T-helper 2 cell treated with Interferon-gamma antibody and Interleukin-4, amounts not matched to agents 5 μg/mL and 100 μg/mL, for 36 hours (primary cell): ENCODE results near the gene FGFR2.
A peak's percentile ranks its signal among the peaks of the same experiment; 100 is the strongest.

ENCODE experiments used
- DNase-seq: peaks from one replicate; pipeline ENCODE4 v3.0.0; 2021; ENCODE audit warnings: low spot score
- H3K27ac Mint-ChIP-seq: one replicate; pipeline ENCODE4 v1.8.0; 2021; ENCODE audit warnings: mild to moderate bottlenecking, mixed read lengths
- H3K27me3 Mint-ChIP-seq: one replicate; pipeline ENCODE4 v1.8.0; 2021; ENCODE audit warnings: low read depth, mixed read lengths
- H3K36me3 Mint-ChIP-seq: one replicate; pipeline ENCODE4 v1.8.0; 2021; ENCODE audit warnings: low read depth, mixed read lengths
- H3K4me1 Mint-ChIP-seq: one replicate; pipeline ENCODE4 v1.8.0; 2021; ENCODE audit warnings: low read depth, mixed read lengths
- H3K4me3 Mint-ChIP-seq: one replicate; pipeline ENCODE4 v1.8.0; 2022; ENCODE audit warnings: mild to moderate bottlenecking, moderate library complexity, mixed read lengths
- H3K9me3 Mint-ChIP-seq: one replicate; pipeline ENCODE4 v1.8.0; 2021; ENCODE audit warnings: mixed read lengths

The FGFR2 gene

DNA sequence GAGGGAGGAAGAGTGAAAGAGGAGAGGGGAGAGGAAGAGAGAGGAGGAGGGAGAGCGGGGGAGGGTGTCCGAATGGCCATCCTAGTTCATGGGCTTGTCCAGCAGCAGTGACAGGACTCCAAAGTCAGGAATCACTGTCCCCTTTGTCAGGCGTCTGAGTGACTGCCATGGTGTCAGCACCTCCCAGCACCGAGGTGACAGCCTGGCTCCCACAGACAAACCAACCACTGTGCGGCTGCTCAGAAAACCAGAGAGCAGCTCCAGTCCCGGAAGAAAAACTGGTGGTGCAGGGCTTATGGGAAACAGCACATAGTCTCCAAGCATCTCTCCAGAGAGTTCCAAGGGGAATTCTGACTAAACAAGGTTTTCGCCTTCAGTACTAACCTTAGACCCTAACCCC, 18.9 kb upstream of the FGFR2 start:
- H3K4me1 Mint-ChIP-seq, result no peaks in the 10 kb centered on the region
- H3K36me3 Mint-ChIP-seq, result no peaks in the 10 kb centered on the region
- H3K4me3 Mint-ChIP-seq, result no peak overlapping the region
- H3K9me3 Mint-ChIP-seq, result peaks cover 15% of the 10 kb centered on the region
- H3K27me3 Mint-ChIP-seq, result no peaks in the 10 kb centered on the region
- DNase-seq, result no peak
- H3K27ac Mint-ChIP-seq, result no peak overlapping the region

DNA sequence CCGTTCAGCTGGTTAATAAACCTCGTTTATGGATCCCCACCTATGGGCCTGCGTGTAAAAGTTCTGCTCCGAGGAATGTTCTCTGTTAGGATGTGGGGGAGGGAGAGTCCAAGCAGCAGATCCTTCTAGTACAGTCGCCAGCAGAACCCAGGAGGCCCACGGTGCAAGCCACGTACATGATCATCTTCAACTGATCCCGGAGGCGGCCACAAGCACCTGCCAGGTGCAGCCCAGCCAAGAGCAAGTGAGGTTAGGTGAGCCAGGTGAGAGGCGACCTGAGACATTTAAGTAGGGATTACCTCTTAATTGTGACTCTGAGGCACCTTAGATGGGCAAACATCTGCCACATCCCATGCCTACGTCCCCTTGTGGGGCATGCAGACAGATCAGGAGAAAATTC, 18.0 kb upstream of the FGFR2 start:
- Mint-ChIP-seq H3K4me1 (no peaks in the 10 kb centered on the region), H3K4me3 (no peak overlapping the region), H3K27ac (no peak overlapping the region), H3K36me3 (no peaks in the 10 kb centered on the region), H3K27me3 (no peaks in the 10 kb centered on the region), H3K9me3 (peaks cover 15% of the 10 kb centered on the region)
- no peak for DNase-seq

DNA sequence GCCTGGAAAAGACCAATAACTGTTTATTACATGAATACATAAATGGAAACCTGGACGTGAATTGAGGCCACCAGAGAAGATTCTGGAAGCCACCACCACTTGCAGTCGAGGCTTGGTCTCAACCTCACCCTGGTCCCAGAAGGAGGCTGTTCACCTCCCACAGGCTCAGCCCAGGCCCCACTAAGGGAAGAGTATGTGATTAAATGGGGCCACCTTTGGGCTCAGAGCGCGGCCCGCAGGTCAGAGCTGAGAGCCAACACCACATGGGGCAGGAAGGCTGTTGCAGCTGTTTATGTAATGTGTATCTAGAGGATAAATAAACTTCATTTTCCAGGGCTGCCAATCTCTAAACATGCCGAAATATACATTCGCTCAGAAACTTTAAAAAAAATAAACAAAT, 17.6 kb upstream of the FGFR2 start:
- H3K9me3 Mint-ChIP-seq, result peaks cover 15% of the 10 kb centered on the region
- no peaks in the 10 kb centered on the region for H3K4me1 Mint-ChIP-seq
- H3K4me3 Mint-ChIP-seq, result no peak overlapping the region
- no peaks in the 10 kb centered on the region for H3K27me3 Mint-ChIP-seq
- no peaks in the 10 kb centered on the region for H3K36me3 Mint-ChIP-seq
- no peak overlapping the region for H3K27ac Mint-ChIP-seq
- DNase-seq, result no peak

DNA sequence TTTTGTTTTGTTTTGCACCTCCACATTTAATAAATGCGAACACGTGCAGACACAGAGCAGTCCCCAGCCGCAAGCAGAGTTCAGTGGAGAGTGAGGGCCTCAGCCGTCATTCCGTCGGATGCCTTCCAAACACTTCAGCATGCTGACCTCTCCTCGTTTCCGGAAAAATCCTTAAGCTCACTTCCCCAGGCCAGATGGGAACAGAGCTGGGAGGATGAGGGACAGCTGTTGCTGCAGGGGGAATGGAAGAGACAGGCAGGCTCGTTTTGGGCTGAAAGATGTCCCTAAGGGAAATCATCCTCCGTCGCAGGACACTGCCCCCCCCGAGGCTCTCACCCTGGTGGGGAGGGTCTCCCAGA, 17.2 kb upstream of the FGFR2 start:
- peaks cover 15% of the 10 kb centered on the region for H3K9me3 Mint-ChIP-seq
- H3K27me3 Mint-ChIP-seq, result no peaks in the 10 kb centered on the region
- H3K27ac Mint-ChIP-seq, result no peak overlapping the region
- H3K4me3 Mint-ChIP-seq, result no peak overlapping the region
- no peaks in the 10 kb centered on the region for H3K36me3 Mint-ChIP-seq
- H3K4me1 Mint-ChIP-seq, result no peaks in the 10 kb centered on the region
- no peak for DNase-seq

DNA sequence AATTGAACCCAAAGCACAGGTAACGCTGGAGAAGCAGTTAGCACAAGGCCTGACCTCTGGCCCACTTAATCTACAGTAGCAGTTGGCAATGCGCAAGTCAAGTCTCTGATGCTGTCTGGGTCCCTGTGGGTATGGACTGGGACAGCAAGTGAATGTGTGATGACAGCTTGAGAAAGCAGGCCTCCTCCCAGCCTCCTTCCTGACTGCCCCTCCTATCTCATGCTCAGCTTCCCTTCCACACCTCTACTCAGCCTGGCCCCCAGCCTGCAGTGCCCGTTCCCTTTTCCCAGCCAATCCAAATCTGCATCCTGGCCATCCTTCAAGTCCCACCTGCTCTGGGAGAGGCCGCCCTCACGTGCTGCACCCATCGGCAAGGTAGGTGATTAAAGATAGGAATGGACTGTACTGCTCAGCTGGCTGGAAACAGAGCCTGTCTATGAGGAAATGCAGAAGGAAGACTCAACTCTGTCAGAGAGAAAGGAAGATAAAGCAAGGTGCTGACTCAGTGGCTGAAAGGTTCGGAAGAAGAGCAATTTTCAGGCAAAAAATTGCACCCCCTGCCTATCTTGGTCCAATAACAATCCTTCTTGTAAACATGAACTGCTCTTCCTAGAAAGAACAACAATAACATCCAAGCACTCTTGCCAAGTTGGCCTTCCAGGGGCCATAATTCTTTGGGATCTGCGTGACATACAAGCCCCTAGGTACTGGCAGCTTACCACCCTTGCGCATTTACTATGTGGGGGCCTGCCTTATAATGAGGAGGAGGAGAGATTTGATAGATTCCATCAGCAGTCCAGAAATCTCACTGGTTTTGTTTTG, 16.6 kb upstream of the FGFR2 start:
- Mint-ChIP-seq H3K9me3 (peaks cover 15% of the 10 kb centered on the region), H3K36me3 (no peaks in the 10 kb centered on the region)
- DNase-seq, result no peak

DNA sequence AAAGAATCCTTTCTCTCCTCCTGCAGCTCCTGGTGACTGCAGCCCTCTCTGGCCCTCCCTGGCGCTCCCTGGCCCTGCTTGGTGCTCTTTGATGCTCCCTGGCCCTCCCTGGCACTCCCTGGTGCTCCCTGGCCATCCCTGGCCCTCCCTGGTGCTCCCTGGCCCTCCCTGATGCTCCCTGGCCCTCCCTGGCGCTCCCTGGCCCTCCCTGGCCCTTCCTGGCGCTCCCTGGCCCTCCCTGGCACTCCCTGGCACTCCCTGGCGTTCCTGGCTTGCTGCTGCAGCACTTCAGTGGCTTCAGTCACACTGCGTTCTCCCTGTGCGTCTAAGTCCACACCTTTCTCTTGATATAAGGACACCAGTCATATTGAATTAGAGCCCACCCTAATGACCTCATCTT, 15.2 kb upstream of the FGFR2 start:
- Mint-ChIP-seq H3K27me3 (peaks cover 2% of the 10 kb centered on the region), H3K4me1 (no peaks in the 10 kb centered on the region), H3K27ac (no peak overlapping the region), H3K9me3 (peaks cover 2% of the 10 kb centered on the region), H3K4me3 (no peak overlapping the region), H3K36me3 (no peaks in the 10 kb centered on the region)
- no peak for DNase-seq

More for the DNA sequence above, 16.6 kb upstream of the FGFR2 start:
- H3K4me3 Mint-ChIP-seq, result no peak overlapping the region
- H3K27me3 Mint-ChIP-seq, result no peaks in the 10 kb centered on the region
- no peaks in the 10 kb centered on the region for H3K4me1 Mint-ChIP-seq
- no peak overlapping the region for H3K27ac Mint-ChIP-seq

DNA sequence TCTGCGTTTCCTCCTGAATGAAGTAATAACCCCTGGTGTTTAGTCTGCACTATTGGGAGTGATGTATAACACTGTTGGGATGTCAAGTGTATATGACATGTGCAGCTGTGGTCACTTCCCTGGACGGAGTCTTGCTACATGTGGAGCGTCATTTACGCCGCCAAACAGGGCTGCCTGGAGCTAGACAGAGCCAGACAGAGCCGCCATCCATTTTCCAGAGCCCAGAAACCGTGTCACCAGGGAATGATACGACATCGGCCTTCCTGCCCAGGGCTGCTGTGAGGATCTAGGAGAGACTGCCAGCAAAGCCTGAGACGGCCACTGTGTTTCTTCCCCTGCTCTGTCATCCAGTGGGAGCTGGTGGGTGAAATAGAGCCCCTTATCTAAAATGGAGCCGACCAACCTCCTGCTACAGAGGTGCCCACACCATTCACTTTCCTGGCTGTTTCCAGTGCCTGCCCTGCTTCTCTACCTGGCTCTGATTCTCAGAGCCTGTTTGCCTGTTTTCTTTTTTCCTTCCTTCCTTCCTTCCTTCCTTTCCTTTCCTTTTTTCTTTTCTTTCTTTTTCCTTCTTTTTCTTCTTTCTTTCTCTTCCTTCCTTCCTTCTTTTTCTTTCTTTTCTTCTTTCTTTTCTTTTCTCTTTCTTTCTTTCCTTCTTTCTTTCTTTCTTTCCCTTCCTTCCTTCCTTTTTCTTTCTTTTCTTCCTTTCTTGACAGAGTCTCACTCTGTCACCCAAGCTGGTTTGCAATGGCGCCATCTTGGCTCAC, 13.3 kb upstream of the FGFR2 start:
- Mint-ChIP-seq H3K36me3 (no peaks in the 10 kb centered on the region), H3K4me3 (no peak overlapping the region), H3K9me3 (no peaks in the 10 kb centered on the region), H3K27me3 (peaks cover 8% of the 10 kb centered on the region), H3K4me1 (no peaks in the 10 kb centered on the region), H3K27ac (no peak overlapping the region)
- no peak for DNase-seq

DNA sequence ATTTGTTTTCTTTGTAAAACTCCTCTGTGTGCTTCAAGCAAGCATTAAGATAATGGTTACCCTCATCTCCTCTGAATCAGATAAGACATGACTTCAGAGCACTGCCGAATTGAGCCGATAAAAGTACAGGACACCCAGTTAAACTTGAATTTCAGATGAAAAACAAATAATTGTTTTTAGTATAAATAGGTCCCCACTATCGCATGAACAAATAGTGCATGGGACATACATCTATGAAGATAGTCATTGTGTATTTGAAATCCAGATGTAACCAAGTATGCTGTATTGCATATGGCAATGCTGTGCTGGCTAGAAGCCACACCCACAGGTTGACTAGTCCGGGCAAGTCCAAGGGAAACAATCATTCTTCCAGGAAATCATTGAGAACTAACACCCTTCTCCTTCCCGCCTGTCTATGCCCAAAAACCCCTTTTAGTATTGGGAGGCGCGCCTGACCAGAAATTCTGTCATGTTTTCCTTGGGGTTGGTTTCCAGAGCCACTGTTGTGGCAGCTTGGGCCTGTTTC, 12.6 kb upstream of the FGFR2 start:
- DNase-seq, result no peak
- Mint-ChIP-seq H3K9me3 (no peaks in the 10 kb centered on the region), H3K27me3 (peaks cover 8% of the 10 kb centered on the region), H3K4me3 (no peak overlapping the region), H3K27ac (no peak overlapping the region), H3K4me1 (no peaks in the 10 kb centered on the region), H3K36me3 (no peaks in the 10 kb centered on the region)

DNA sequence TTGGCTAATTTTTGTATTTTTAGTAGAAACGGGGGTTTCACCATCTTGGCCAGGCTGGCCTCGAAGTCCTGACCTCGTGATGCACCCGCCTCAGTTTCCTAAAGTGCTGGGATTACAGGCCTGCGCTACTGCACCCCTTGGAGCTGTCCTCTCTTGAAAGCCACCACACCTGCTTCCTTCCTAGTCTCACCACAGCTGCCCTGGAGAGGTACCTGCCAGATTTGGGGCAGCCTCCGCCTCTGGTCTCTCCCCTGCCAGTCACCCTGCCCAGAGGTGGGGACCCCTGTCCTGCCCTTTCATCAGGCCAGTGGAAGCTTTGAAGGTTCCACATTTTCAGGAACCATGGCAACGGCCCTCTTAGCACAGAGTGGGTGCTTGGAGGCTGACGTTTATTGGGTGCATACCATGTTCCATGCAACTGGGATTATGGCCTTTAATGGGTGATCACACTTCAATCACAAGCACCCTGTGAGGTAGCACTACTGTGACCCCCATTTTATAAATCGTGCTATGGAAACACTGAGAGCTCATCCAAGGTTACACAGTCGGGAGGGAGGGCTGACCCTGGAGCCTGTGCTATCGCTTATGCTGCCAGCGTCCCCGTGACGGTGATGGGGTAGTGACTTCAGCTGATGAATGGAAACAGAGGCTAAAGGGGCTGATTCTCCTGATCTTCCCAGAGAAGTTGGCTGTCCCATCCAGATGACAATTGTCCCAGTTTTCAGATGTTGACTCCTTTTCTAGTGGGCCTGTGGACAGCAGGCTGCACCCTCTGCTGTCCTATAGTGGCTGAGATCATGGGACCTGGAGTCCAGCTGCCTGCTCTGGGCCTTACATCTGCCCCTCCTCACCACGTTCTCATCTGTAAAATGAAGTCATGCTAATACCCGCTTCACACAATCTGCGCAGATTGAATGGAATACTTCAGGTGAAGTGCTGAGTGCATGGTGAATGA, 11.5 kb upstream of the FGFR2 start:
- H3K36me3 Mint-ChIP-seq, result no peaks in the 10 kb centered on the region
- peaks cover 8% of the 10 kb centered on the region for H3K27me3 Mint-ChIP-seq

DNA sequence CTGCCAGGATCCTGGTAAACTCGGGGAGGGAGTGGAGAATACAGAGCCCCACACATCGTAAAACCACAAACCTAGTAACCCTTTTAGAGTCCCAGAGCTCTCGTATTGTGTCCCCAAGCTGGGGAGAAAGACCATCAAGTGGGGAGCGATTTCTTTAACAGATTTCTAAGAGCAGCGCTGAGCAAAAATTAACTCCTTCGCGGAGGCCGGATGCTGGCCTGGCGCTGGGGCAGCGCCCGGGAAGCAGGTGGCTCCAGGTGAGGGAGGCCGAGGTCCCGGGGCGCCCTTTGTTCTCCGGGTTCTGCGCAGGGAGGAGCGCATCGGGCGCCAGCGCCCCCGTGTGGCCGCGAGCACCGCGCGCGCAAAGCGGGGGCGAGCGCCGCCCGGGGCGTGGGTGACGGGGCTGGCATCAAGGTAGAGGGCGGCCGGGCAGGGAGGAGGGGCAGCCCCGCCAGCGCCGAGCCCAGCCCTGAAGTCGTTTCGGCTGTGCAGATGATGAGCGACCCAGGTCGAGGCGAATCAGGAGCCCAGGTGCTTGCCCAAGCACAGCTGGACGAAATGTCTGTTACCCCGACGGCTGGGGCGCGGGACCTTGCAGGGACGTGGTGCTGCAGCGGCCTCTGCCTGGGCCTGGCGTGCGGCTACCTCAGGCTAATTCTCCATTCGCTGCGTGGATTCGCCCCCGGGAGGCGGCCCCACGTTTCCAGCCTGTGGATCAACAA, 10.4 kb upstream of the FGFR2 start:
- Mint-ChIP-seq H3K4me3 (no peak overlapping the region), H3K27me3 (peaks cover 8% of the 10 kb centered on the region), H3K27ac (no peak overlapping the region), H3K4me1 (no peaks in the 10 kb centered on the region), H3K36me3 (no peaks in the 10 kb centered on the region), H3K9me3 (no peaks in the 10 kb centered on the region)
- DNase-seq, result peak; percentile 25

More for the DNA sequence above, 11.5 kb upstream of the FGFR2 start:
- Mint-ChIP-seq H3K27ac (no peak overlapping the region), H3K4me3 (no peak overlapping the region), H3K4me1 (no peaks in the 10 kb centered on the region), H3K9me3 (no peaks in the 10 kb centered on the region)
- DNase-seq, result no peak

DNA sequence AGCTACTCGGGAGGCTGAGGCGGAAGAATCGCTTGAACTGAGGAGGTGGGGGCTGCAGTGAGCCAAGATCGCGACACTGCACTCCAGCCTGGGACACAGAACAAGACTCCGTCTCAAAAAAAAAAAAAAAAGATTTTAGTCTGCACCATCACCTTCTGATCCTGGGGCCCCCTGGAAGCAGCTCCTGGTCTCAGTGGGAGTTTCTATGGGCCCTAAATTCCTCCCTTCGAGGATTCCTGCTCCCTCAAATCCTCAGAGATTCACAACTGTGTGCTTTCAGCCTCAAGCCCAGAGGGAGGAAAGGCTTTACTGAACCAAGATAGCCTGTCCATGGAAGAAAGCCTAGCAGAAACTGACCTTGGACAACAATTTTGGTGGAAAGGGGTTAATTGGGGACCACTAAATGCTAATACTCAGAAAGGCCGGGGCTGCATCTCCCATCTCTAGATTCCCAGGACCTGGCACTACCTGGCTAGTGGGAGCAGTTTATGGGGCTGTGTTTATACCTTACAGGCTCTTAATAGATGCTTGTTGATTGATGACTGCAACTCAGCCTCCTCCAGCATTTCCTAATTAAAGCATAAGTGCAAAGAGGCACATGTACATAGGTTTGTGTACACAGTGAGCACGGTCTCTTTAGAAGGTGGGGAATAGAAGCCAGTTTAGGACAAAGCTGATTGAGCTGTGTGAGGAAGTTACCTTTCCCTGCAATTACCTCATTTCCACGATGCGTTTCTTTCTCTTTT, 9.2 kb upstream of the FGFR2 start:
- Mint-ChIP-seq H3K9me3 (no peaks in the 10 kb centered on the region), H3K4me3 (no peak overlapping the region), H3K36me3 (no peaks in the 10 kb centered on the region), H3K4me1 (no peaks in the 10 kb centered on the region), H3K27me3 (peaks cover 8% of the 10 kb centered on the region), H3K27ac (no peak overlapping the region)
- DNase-seq, result no peak

DNA sequence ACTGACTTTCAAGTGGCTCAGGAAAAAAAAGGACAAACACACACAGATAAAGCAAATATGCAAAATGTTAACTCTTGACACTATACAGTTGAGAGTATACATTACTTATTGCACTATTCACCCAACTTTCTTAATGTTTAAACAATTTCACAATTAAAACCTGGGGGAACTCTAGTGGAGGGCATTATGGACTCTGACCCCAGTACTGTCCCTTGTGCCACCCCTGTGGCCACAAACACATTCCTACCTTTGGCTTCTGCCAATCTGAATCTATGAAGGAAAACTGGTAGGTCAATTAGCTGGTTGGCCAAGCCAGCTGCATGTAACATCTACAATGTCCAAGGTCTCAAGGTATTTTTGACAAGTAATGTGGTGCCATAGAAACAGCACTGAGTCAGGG, 7.5 kb upstream of the FGFR2 start:
- H3K4me3 Mint-ChIP-seq, result no peak overlapping the region
- H3K27me3 Mint-ChIP-seq, result peaks cover 16% of the 10 kb centered on the region
- no peaks in the 10 kb centered on the region for H3K36me3 Mint-ChIP-seq
- no peaks in the 10 kb centered on the region for H3K9me3 Mint-ChIP-seq
- no peak for DNase-seq
- H3K4me1 Mint-ChIP-seq, result no peaks in the 10 kb centered on the region
- no peak overlapping the region for H3K27ac Mint-ChIP-seq

DNA sequence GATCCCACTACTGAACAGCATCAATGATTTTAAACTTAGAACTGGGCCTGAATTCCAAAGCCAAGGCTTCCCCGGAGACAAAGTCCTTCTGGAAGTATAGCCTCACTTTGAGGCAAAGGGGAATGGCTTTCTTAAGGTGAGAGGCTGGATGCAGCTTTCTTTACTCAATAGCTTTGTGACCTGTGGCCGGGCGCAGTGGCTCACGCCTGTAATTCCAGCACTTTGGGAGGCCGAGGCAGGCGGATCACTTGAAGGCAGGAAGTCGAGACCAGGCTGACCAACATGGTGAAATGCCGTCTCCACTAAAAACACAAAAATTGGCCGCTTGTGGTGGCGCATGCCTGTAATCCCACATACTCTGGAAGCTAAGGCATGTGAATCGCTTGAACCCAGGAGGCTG, 3.2 kb upstream of the FGFR2 start:
- no peak for DNase-seq
- no peaks in the 10 kb centered on the region for H3K36me3 Mint-ChIP-seq
- H3K9me3 Mint-ChIP-seq, result no peaks in the 10 kb centered on the region
- peaks cover 31% of the 10 kb centered on the region for H3K27me3 Mint-ChIP-seq
- H3K4me3 Mint-ChIP-seq, result no peak overlapping the region
- no peak overlapping the region for H3K27ac Mint-ChIP-seq
- H3K4me1 Mint-ChIP-seq, result no peaks in the 10 kb centered on the region
